Islet of Langerhans (tissue), 1 donor: ENCODE data around the gene OR2D2.
"Not testable (repeated sequence)": the region's sequence is repeated elsewhere in the genome, so short reads cannot be mapped to it uniquely, and the experiment has no call there.

ENCODE experiments used
- FAIRE-seq: peaks from one replicate; lab custom pipeline; 2011; peaks lifted over from hg19 to GRCh38; lab: Jason Lieb, UNC

OR2D2 gene

GRCh38 chr11:6892400-6892799 is at the start of gene OR2D2:
TSS of gene OR2D2 (minus strand) at chr11:6892500. CDS start at chr11:6892500, 0 bp downstream.
- no peak for FAIRE-seq

GRCh38 chr11:6941970-6942369 is 49.7 kb upstream of the OR2D2 start:
- FAIRE-seq = no peak

DNA sequence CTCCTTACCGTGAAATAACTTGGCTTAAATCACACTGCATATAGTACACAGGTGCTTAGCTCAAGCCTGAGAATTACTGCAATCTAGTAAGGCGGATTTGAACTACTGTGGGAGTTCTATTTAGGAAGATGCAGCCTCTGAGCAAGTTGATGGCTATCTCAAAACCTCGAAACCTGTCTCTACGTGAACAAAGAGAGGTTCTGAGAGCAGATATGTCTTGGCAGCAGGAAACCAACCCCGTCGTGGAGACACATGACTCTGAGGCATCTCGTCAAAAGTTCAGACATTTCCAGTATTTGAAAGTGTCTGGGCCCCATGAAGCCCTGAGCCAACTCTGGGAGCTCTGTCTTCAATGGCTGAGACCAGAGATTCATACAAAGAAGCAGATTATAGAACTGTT is 39.8 kb upstream of the OR2D2 start:
- FAIRE-seq = no peak

DNA sequence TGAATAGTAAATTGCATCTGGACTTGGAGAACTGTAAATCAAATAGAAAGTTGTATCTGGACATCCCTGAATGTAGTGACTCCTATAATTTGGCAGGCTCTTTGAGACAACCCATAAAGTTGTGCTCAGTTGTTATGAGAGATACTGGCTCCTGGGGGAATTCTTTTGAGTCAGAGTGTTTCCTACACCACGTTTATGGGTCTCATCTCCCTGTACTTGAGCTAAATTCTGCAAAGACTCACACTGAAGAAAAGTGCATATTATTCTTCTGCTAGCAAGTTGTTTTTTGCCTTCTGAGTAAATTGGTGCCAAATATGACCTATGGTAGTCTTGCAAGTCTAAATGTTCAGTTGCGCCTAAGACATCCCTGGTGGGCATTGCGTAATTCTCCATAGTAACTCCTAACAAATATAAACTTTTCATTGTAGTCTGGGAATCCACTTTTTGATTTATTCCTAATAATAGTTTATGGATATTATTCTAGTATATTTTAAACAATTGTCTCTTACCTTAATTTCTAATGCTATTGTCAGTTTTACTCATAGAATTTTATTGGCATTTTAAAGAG is 38.9 kb upstream of the OR2D2 start:
- FAIRE-seq = no peak

DNA sequence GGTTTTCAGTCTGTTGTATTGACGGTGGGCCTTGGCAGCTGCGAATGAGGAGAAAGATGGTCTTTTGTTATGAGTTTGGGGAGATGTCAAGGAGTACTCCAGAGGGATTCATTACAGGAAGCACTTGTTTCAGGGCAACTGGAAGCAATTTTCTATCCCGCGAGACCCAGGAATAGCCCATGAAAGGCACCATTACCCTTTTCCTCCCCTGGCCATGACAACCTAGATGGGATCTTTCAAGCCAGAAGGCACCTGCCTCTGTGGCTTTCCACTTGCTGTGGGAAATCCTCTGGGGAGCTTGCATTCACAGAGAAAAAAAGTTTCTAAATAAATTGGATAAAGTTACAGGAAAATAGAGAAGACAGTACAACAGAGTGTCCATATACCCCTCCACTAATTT is 36.6 kb upstream of the OR2D2 start:
- no peak for FAIRE-seq

- FAIRE-seq = no peak
Measured at GRCh38 chr11:6927030-6927617, 34.8 kb upstream of the OR2D2 start.

- FAIRE-seq = no peak
Measured at GRCh38 chr11:6926208-6927029, 34.1 kb upstream of the OR2D2 start, which contains the start of gene ZNF215. TSS of gene ZNF215 (plus strand) at chr11:6926426. CDS start at chr11:6932273, 5,847 bp downstream.

GRCh38 chr11:6925636-6926207 is 33.4 kb upstream of the OR2D2 start:
- no peak for FAIRE-seq

DNA sequence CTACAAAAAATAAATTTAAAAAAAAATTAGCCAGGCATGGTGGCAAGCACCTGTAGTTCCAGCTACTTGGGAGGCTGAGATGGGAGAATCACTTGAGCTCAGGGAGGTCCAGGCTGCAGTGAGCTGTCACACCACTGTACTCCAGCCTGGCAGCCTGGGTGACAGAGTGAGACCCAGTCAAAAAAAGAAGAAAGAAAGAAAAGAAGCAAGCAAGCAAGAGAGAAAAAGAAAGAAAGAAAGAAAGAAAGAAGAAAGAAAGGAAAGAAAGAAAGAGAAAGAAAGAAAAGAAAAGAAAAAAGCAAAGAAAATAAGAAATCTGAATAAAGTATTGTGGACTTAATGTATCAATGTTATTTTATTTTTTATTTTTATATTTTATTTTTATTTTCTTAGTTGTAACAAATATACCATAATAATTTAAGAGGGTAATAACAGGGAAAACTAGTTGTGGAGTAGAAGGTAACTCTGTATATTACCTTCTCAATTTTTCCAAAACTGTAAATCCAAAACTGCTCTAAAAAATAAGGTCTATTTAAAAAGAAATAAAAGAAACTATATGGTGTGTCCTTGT is 32.8 kb upstream of the OR2D2 start:
- no peak for FAIRE-seq

GRCh38 chr11:6920702-6921101 is 28.4 kb upstream of the OR2D2 start, which contains the start of gene OR2D3:
TSS of gene OR2D3 (plus strand) at chr11:6921002. CDS start at chr11:6921002, 0 bp downstream.
- FAIRE-seq = no peak

DNA sequence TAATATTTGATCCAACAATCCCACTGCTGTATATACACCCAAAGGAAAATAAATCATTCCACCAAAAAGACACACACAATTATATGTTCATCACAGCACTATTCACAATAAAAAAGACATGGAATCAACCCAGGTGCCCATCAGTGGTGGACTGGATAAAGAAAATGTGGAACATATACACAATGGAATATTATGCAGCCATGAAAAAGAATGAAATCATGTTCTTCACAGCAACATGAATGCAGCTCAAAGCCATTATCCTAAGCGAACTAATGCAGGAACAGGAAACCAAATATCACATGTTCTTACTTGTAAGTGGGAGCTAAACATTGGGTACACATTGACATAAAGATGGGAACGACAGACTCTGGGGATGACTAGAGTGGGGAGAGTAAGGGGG is 27.4 kb upstream of the OR2D2 start:
- no peak for FAIRE-seq

DNA sequence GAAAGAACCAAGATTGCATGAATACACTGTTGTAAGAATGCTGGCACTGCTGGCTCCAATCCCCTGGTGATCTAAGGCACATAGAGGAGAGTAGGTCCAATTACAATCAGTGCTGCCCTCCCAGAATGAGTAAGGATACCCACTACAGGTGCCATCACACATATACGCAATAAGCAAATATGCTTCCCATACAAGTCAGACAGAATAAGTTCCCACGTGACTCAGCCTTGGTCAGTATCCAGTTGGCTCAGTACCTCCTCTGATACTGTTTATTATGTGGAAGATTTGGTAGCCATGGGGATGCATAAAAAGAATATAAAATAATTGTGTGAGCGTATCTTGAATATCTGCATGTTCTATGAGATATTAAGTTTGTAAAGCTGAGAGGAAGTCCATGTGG is 19.6 kb upstream of the OR2D2 start:
- FAIRE-seq = no peak

DNA sequence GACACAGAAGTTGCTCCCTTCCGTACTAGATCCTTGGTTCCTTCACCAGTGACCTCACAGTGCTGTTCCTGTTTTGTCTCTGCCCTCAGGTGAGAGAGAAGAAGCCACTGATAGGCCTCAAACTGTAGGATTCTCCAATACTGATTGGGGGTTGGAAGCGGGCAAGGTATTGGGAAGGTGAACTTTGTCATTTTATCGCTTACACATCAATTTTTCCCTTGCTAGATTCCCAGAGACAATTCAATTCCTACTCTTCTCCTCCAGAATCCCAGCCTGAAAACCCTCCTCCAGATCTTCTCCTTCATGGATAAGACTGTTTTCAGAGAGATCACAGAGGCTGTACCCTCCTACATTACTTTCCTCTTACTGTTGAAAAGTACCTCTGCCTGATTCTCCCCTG is 19.1 kb upstream of the OR2D2 start:
- FAIRE-seq = no peak

- not testable (repeated sequence) for FAIRE-seq
Measured at GRCh38 chr11:6904804-6905203, 12.5 kb upstream of the OR2D2 start.

GRCh38 chr11:6900327-6900999 is 8.2 kb upstream of the OR2D2 start:
- FAIRE-seq = no peak

DNA sequence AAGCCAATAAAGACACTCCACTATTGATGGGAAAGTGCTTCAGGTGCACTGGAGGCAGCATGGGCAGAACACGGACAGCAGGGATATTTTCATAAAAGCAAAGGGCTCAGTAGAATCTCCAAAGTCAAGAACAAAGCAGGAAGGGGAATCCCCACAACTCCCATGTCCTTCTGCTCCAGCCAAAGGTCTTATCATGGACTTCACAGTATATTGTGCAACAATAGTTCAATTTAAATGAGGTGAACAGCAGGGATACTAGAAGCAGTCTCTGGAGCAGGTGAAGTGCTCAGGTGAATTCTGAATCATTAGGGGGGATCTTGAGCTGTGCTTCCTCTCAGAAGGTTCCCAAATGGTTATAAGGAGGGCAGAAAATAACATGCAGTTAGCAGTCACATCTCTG is 6.6 kb upstream of the OR2D2 start:
- FAIRE-seq = no peak

DNA sequence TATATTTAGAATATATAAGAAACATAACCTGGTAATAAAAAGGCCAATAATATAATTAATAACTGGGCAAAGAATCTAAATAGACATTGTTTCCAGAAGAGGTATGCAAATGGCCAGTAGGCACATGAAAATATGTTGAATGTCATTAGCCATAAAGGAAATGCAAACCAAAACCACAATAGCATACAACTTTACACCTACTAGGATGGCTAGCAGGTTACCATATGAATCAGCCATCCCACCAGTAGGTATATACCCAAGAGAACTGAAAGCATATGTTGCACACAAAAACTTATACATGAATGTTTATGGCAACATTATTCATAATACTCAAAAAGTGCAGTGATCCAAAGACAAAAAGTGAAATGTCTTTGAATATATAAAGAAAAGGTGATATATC is 2.7 kb upstream of the OR2D2 start:
- no peak for FAIRE-seq

GRCh38 chr11:6894097-6894496 is 1.8 kb upstream of the OR2D2 start:
- FAIRE-seq = no peak

DNA sequence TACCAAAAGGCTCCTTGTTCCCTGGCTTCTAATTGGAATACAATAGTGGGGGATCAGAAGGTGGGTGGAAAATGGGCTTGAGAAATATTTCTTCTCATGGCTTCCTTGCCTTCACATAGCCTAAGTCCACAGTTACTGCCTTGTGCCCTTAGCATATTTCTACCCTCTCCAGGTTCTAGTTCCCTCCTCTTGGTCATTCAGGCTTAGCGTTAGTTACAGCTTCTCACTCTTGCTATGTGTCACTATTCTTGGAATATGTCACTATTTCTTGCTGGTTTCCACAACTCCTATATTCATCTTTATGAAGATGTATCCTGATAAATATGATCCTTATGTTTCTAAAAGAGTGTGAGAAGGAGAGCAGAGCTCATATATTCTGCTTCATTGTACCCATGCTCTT is 2.5 kb downstream of the OR2D2 start:
- FAIRE-seq = no peak

GRCh38 chr11:6888830-6889229 is 3.5 kb downstream of the OR2D2 start:
- no peak for FAIRE-seq

- not testable (repeated sequence) for FAIRE-seq
Measured at GRCh38 chr11:6887711-6888110, 4.6 kb downstream of the OR2D2 start.

- no peak for FAIRE-seq
Measured at GRCh38 chr11:6882751-6883150, 9.5 kb downstream of the OR2D2 start.
